HCT116 (cell line): ENCODE data around the gene GRIN3B. TPM values are rescaled to one million over a fixed set of nuclear protein-coding genes. Genes with fewer than 3 reads are reported as not detected.
A peak's percentile ranks its signal among the peaks of the same experiment; 100 is the strongest.

ENCODE experiments used
- ATAC-seq: fragments of 200-7000 bp; cut with Tn5 transposase; 2 replicates; pipeline ENCODE4 v1.9.1; 2020; ENCODE audit warnings: mild to moderate bottlenecking, moderate library complexity
- BruUV-seq: library from RNA; stranded (reverse); fragments of 400-500 nt; replicated peaks from 2 replicates; lab custom pipeline; 2021; lab: Mats Ljungman, UMichigan
- CTCF ChIA-PET: fragments of 300-600 bp; sonication (Branson Sonifier 250); formaldehyde crosslinking; loops from one replicate; lab custom pipeline; 2021; ENCODE audit warnings: antibody characterized with exemption; lab: Charles Lee
- POLR2A ChIA-PET: fragments of 300-600, 350-600 bp; sonication (Branson Sonifier 250); formaldehyde crosslinking; loops from one replicate; lab custom pipeline; 2021; ENCODE audit warnings: antibody characterized with exemption; lab: Charles Lee
- RAD21 ChIA-PET, 2 experiments: fragments of 300-600 bp; sonication (Branson Sonifier 250); formaldehyde crosslinking; loops; one replicate each; lab custom pipeline; 2023; ENCODE audit warnings: low total read pairs in 2 of 2; ENCODE audit not compliant: uncharacterized antibody in 2 of 2, unreplicated experiment in 2 of 2, low non-redundant PET in 1 of 2; lab: Charles Lee
- DNase-seq: peaks from one replicate; pipeline ENCODE4 v3.0.0-alpha.2; 2010; ENCODE audit warnings: low read depth, low spot score
- H2AFZ ChIP-seq: fragments of 200-600 bp; shearing (Covaris generic), sonication (generic); 2 replicates; pipeline ENCODE4 v1.6.1; 2017; ENCODE audit warnings: low read depth, mixed run types, mixed read lengths, antibody characterized with exemption, low read length; ENCODE audit not compliant: poor library complexity, severe bottlenecking
- H3K27ac ChIP-seq: 2 replicates; pipeline ENCODE4 v1.5.1; 2012; ENCODE audit warnings: low read depth, low read length
- H3K27me3 ChIP-seq: fragments of 200-600 bp; sonication (generic); 2 replicates; pipeline ENCODE4 v1.6.1; 2016; ENCODE audit warnings: mixed run types, low read length, mixed read lengths; ENCODE audit not compliant: insufficient read depth
- H3K36me3 ChIP-seq, 2 experiments: fragments of 200-500 bp in 1 of 2; fragments of 200-600 bp in 1 of 2; sonication (Bioruptor generic) in 1 of 2; sonication (generic) in 1 of 2; 2 replicates each; pipeline versions ENCODE4 v1.5.1 to v1.6.1; 2014 to 2016; ENCODE audit warnings: low read length in 2 of 2, inconsistent platforms in 1 of 2, mixed read lengths in 1 of 2, mixed run types in 1 of 2; ENCODE audit not compliant: insufficient read depth in 2 of 2, control insufficient read depth in 1 of 2
- H3K4me1 ChIP-seq, 2 experiments: fragments of 200-600 bp in 1 of 2; sonication (generic) in 1 of 2; 2 replicates each; pipeline versions ENCODE4 v1.5.1 to v1.6.1; 2012 to 2017; ENCODE audit warnings: low read length in 2 of 2, inconsistent platforms in 1 of 2, mild to moderate bottlenecking in 1 of 2, mixed read lengths in 1 of 2, mixed run types in 1 of 2, moderate library complexity in 1 of 2; ENCODE audit not compliant: insufficient read depth in 2 of 2, control insufficient read depth in 1 of 2
- H3K4me2 ChIP-seq: fragments of 200-600 bp; sonication (generic); 2 replicates; pipeline ENCODE4 v1.6.1; 2017; ENCODE audit warnings: mixed run types, low read length, mixed read lengths
- H3K4me3 ChIP-seq, 2 experiments: fragments of 200-600 bp in 1 of 2; sonication (generic) in 1 of 2; replicated peaks in 1 of 2; 2 replicates each; pipeline ENCODE4 v1.5.1; 2011 to 2016; ENCODE audit warnings: low read length in 2 of 2, control low read depth in 1 of 2, low read depth in 1 of 2, mild to moderate bottlenecking in 1 of 2, mixed read lengths in 1 of 2, mixed run types in 1 of 2
- H3K79me2 ChIP-seq: fragments of 200-600 bp; sonication (generic); 2 replicates; pipeline ENCODE4 v1.6.1; 2017; ENCODE audit warnings: mild to moderate bottlenecking, mixed run types, low read length, moderate library complexity, mixed read lengths; ENCODE audit not compliant: insufficient read depth
- H3K9ac ChIP-seq: fragments of 200-600 bp; sonication (generic); 2 replicates; pipeline ENCODE4 v1.6.1; 2016; ENCODE audit warnings: low read length, mixed read lengths
- H3K9me2 ChIP-seq: fragments of 200-600 bp; sonication (generic), shearing (Covaris generic); 2 replicates; pipeline ENCODE4 v1.6.1; 2017; ENCODE audit warnings: mixed run types, mild to moderate bottlenecking, moderate library complexity; ENCODE audit not compliant: insufficient read depth
- H3K9me3 ChIP-seq, 2 experiments: fragments of 200-500 bp in 1 of 2; fragments of 200-600 bp in 1 of 2; sonication (Bioruptor generic) in 1 of 2; sonication (generic) in 1 of 2; 2 replicates each; pipeline ENCODE4 v1.6.1; 2014 to 2017; ENCODE audit warnings: low read length in 2 of 2, mixed read lengths in 2 of 2, inconsistent platforms in 1 of 2, low read depth in 1 of 2, mild to moderate bottlenecking in 1 of 2, mixed run types in 1 of 2, moderate library complexity in 1 of 2; ENCODE audit not compliant: control insufficient read depth in 1 of 2, insufficient read depth in 1 of 2
- H4K20me1 ChIP-seq: fragments of 200-600 bp; sonication (generic), shearing (Covaris generic); 2 replicates; pipeline ENCODE4 v1.6.1; 2017; ENCODE audit warnings: mixed run types, mild to moderate bottlenecking, moderate library complexity; ENCODE audit not compliant: insufficient read depth
- CTCF ChIP-seq, 3 experiments: fragments of 200-600 bp in 1 of 3; sonication (generic) in 1 of 3; IDR thresholded peaks in 2 of 3; conservative IDR thresholded peaks in 1 of 3; 2 replicates each; pipeline ENCODE4 v1.5.1; 2012 to 2017; ENCODE audit warnings: low read depth in 2 of 3, low read length in 2 of 3, antibody characterized with exemption in 1 of 3, borderline replicate concordance in 1 of 3, control low read depth in 1 of 3, mild to moderate bottlenecking in 1 of 3, mixed read lengths in 1 of 3, mixed run types in 1 of 3, moderate library complexity in 1 of 3; ENCODE audit not compliant: insufficient read depth in 1 of 3
- ELF1 ChIP-seq: IDR thresholded peaks from 2 replicates; pipeline ENCODE4 v1.6.1; 2012; ENCODE audit warnings: low read depth, borderline replicate concordance
- RAD21 ChIP-seq: IDR thresholded peaks from 2 replicates; pipeline ENCODE4 v1.6.1; 2012; ENCODE audit warnings: low read depth, mild to moderate bottlenecking
- intact Hi-C: fragments of 100-400 bp; cut with micrococcal nuclease; formaldehyde crosslinking; loops from 2 replicates; pipeline ENCODE4 v1.10.0; 2022
- total RNA-seq: library from RNA; stranded (reverse); gene quantifications from one replicate; pipeline ENCODE4 v1.2.1, GENCODE V29; 2021; ENCODE audit not compliant: unreplicated experiment

The GRIN3B gene
- total RNA-seq, 1 experiment from 2014 or later = 0.69 TPM

DNA sequence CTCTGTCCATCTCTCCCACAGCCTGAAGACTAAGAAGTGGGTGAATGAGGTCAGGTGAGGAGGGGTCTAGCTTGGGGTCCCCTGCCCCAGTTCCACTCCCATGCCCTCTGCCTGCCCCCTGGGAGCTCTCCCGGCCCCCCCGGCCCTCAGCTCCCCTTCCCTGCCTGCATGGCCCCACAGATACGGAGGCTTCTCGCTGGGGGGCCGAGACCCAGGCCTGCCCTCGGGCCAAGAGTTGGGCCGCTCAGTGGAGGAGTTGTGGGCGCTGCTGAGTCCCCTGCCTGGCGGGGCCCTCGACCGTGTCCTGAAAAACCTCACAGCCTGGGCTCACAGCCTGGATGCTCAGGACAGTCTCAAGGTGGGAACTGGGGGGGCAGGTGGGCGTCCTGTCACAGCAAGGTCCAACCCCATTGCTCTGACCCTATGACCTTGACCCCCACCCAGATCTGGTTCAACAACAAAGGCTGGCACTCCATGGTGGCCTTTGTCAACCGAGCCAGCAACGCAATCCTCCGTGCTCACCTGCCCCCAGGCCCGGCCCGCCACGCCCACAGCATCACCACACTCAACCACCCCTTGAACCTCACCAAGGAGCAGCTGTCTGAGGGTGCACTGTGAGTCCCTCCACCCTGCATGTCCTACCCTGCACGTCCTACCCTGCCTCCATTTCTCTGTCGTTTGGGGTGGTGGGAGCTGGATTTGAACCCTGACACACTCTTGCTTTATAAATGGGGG, 55.8 kb downstream of the GRIN3B start:
- no peak for ATAC-seq
- CTCF ChIA-PET = no interaction called here

DNA sequence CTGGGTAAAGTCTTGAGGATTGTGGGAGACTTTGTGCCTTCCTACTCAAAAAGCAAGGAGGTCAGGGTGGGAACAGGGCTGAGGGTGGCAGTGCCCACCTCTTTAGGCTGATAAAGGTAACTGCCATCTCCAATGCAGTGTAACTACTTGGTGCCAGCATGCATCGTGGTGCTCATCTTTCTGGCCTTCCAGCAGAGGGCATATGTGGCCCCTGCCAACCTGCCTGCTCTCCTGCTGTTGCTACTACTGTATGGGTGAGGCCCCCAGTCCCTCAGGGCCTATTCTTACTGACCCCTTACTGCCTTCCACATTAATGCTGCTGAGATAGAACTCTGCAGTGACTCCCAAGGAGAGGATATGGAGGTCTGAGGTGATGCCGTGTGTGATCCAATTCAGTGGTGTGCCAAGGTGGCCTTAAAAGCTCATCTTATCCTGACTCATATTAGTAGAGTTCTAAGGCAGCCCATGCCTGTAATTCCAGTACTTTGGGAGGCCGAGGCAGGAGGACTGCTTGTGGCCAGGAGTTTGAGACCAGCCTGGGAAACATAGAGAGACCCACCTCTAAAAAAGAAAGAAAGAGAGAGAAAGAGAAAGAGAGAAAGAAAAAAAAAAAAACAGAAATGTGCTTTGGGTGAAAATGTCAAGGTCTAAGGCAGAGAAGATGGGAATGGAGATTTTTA, 57.1 kb downstream of the GRIN3B start:
- peak; percentile 81 for ATAC-seq
- intact Hi-C loops = no loop called here

More for the DNA sequence above, 55.8 kb downstream of the GRIN3B start:
- Histone ChIP-seq H3K27ac (no peak overlapping the region), H3K9ac (no peak overlapping the region), H3K4me1 (peaks cover 0 to 13% of the 10 kb centered on the region in 2 experiments; a peak in 3 of 4 replicates), H4K20me1 (no peaks in the 10 kb centered on the region), H2AFZ (no peak overlapping the region), H3K79me2 (no peaks in the 10 kb centered on the region), H3K4me3 (no peak overlapping the region), H3K4me2 (no peak overlapping the region), H3K9me2 (no peaks in the 10 kb centered on the region), H3K9me3 (no peaks in the 10 kb centered on the region), H3K27me3 (no peaks in the 10 kb centered on the region), H3K36me3 (peaks cover 2 to 4% of the 10 kb centered on the region in 2 experiments; a peak in 3 of 4 replicates)
- ChIA-PET POLR2A (interaction anchor here (1.6 kb wide), 1 partner anchor 8 kb away, joined by 4 read pairs; no protein-coding TSS in a partner anchor), RAD21 (no interaction called here)
- BruUV-seq = no TSS peak
- intact Hi-C loops = no loop called here
- TF ChIP-seq ELF1 = no peak
- DNase-seq = no peak

More for the DNA sequence above, 57.1 kb downstream of the GRIN3B start:
- Histone ChIP-seq H3K4me2 (no peak overlapping the region), H3K9me3 (no peaks in the 10 kb centered on the region), H3K27me3 (no peaks in the 10 kb centered on the region), H3K36me3 (peaks cover 2 to 4% of the 10 kb centered on the region in 2 experiments; a peak in 3 of 4 replicates), H3K9me2 (no peaks in the 10 kb centered on the region), H3K9ac (no peak overlapping the region), H3K79me2 (no peaks in the 10 kb centered on the region), H3K4me1 (peaks cover under 1 to 7% of the 10 kb centered on the region in 2 experiments; a peak in 2 of 4 replicates), H2AFZ (no peak overlapping the region), H3K27ac (0 out of 2 replicates have a peak overlapping the region, but pooled peaks have one; percentile 16), H3K4me3 (no peak overlapping the region), H4K20me1 (no peaks in the 10 kb centered on the region)
- POLR2A ChIA-PET = no interaction called here
- CTCF ChIA-PET = no interaction called here
- DNase-seq = no peak
- TF ChIP-seq RAD21 (no peak; the same call in 1 of the 2 replicates), CTCF (IDR thresholded peaks at IDR 0.05 in 2 of 3, conservative IDR thresholded peaks at IDR 0.05 in 1 of 3; ENCODE audit: borderline replicate concordance in 1 of 3, insufficient read depth in 1 of 3, low read depth in 2 of 3, low read length in 2 of 3) (peak in 2 of 3 experiments; percentile 50 to 54; a peak in 5 of 6 replicates)
- no TSS peak for BruUV-seq
- RAD21 ChIA-PET = interaction anchor here (0.6 to 0.8 kb wide), 2 partner anchors 31 to 379 kb away, joined by 3 to 5 read pairs; no protein-coding TSS in a partner anchor
